ENCODE measurements around the gene OR10P1. TPM values are rescaled to one million over a fixed set of nuclear protein-coding genes. Genes with fewer than 3 reads are reported as not detected.
A peak's percentile ranks its signal among the peaks of the same experiment; 100 is the strongest.

Gene OR10P1
- total RNA-seq, 1 donor from 2014 or later, result not detected

DNA sequence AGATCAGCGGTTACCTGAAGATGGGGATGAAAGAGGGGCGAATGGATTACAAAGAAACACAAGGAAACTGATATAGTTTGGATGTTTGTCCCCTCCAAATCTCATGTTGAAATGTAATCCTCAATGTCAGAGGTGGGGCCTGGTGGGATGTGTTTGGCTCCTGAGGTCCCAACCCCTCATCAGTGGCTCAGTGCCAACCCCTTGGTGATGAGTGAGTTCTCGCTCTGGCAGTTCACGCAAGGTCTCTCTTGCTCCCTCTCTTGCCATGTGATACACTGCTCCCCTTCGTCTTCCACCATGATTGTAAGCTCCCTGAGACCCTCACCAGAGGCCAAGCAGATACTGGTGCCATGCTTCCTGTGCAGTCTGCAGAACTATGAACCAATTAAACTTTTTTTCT, 43.0 kb downstream of the OR10P1 start:
- ATAC-seq (no peak), DNase-seq (ENCODE audit: missing footprints) (no peak)
- intact Hi-C loops (cut with DNase I), result loop anchor here (5.0 kb wide), 2 partner anchors 43 to 58 kb away; partner anchors contain the start of gene RDH5

DNA sequence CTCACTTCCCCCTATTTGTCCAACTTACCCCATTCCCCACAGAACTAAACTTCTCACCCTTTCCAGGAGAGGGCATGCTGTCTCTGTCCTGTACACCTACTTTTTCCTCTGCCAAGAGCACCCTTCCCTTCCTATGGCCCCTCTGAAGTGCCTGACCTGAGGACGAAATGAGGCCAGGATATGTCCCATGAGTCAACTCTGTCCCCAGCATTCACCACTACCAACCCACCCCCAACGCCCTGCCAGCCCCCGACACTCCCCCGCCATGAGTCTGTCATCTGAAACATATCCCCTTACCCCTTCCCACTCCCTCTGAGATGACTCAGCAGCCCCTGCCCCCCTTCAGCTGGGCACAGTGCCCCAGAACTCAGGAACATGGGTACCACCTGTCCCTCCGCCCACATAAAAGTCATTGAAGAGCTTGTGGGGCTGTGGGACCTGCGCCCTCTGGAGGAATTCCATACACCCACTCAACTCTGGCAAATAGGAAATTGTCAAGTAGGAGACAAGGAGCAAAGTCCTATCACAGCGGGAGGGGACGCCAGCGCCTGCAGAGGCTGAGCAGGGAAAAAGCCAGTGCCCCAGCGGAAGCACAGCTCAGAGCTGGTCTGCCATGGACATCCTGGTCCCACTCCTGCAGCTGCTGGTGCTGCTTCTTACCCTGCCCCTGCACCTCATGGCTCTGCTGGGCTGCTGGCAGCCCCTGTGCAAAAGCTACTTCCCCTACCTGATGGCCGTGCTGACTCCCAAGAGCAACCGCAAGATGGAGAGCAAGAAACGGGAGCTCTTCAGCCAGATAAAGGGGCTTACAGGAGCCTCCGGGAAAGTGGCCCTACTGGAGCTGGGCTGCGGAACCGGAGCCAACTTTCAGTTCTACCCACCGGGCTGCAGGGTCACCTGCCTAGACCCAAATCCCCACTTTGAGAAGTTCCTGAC, 44.7 kb downstream of the OR10P1 start:
- ATAC-seq, result peak; percentile 79
- intact Hi-C loops (cut with DNase I), result loop anchor here (5.0 kb wide), 2 partner anchors 41 to 56 kb away; partner anchors contain the start of gene RDH5
- peak; percentile 78 for DNase-seq (ENCODE audit: missing footprints)

DNA sequence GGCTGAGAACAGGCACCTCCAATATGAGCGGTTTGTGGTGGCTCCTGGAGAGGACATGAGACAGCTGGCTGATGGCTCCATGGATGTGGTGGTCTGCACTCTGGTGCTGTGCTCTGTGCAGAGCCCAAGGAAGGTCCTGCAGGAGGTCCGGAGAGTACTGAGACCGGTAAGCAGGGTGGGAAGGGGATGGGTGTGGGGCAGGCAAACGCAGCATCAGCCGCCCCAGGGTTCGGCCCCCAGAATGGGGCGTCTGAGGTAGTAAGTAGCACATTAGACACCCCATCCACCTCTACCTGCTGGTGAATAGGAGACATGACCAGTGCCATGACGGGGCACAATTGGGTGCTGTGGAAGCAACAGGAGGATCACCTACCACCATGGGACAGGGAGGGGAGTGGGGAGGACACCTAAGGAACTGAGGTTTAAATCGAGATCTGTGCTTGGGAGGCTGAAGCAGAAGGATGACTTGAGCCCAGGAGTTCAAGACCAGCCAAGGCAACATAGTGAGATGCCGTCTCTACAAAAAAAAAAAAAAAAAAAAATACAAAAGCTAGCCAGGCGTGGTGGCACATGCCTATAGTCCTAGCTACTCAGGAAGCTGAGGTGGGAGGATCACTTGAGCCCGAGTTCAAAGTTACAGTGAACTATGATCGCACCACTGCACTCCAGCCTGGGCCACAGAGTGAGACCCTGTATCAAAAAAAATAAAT, 45.5 kb downstream of the OR10P1 start:
- intact Hi-C loops (cut with DNase I), result loop anchor here (5.0 kb wide), 2 partner anchors 40 to 55 kb away; partner anchors contain the start of gene RDH5
- DNase-seq (ENCODE audit: missing footprints) (peak; percentile 20), ATAC-seq (no peak)

DNA sequence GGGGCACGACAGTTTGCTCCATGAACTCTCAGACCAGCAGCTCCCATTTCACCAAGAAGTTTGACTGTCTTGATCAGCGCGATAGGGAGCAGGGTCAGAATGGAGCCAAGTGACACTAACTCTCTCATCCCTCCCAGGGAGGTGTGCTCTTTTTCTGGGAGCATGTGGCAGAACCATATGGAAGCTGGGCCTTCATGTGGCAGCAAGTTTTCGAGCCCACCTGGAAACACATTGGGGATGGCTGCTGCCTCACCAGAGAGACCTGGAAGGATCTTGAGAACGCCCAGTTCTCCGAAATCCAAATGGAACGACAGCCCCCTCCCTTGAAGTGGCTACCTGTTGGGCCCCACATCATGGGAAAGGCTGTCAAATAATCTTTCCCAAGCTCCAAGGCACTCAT, 47.0 kb downstream of the OR10P1 start:
- ATAC-seq (no peak), DNase-seq (ENCODE audit: missing footprints) (peak; percentile 17)
- intact Hi-C loops (cut with DNase I), result loop anchor here (2.0 to 5.0 kb wide), 3 partner anchors 17 to 54 kb away; partner anchors contain the start of gene RDH5

DNA sequence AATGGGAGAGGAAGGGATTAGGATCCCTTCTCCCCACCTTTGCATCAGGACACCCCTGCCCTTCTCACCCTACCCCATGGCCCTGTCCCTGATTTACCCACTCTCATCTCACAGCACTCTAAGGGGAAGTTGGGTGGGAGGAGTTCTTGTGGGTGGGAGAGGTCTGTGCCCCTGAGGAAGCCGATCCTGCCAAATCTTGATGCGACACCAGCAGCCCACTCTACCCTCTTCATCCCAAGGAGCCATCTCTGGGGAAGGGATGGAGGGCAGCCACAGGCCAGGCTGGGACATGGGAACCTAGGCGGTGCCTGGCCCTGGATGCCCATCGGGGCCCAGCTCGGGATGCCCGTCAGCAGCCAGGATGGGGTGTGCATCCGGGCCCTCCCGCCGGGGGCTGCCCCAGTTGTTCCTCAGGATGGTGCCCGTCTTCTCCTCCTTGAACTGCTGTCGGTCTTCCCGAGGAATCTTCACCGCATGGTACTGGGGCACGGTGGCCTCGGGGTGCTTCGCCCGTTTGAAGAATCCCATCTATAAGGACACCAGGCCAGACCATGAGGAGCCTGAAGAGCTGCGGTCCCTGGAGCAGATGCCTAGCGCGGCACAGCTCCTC, 48.2 kb downstream of the OR10P1 start:
- DNase-seq (ENCODE audit: missing footprints) (no peak), ATAC-seq (no peak)
- intact Hi-C loops (cut with DNase I), result loop anchor here (2.0 to 5.0 kb wide), 3 partner anchors 16 to 52 kb away; partner anchors contain the start of gene RDH5

DNA sequence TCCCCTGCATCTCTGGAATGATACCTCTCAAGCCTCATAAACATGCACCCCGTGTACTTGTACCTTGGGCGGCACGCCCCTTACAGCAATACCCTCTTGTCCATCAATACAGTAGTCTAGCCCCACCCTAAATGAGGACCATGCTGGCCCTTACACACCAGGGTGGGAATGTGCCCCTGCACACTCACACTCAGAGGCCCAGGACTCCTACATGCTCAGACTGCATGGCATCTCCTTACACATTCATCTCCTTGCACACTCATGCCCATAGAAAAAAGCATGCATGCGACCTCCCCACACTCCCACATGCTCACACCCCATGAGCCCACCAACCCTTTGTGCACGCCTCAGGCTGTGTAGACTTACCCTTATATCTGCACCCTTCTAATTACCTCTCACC, 49.0 kb downstream of the OR10P1 start:
- ATAC-seq (no peak), DNase-seq (ENCODE audit: missing footprints) (no peak)
- intact Hi-C loops (cut with DNase I), result loop anchor here (2.0 kb wide), 1 partner anchor 15 kb away; no protein-coding TSS in a partner anchor

DNA sequence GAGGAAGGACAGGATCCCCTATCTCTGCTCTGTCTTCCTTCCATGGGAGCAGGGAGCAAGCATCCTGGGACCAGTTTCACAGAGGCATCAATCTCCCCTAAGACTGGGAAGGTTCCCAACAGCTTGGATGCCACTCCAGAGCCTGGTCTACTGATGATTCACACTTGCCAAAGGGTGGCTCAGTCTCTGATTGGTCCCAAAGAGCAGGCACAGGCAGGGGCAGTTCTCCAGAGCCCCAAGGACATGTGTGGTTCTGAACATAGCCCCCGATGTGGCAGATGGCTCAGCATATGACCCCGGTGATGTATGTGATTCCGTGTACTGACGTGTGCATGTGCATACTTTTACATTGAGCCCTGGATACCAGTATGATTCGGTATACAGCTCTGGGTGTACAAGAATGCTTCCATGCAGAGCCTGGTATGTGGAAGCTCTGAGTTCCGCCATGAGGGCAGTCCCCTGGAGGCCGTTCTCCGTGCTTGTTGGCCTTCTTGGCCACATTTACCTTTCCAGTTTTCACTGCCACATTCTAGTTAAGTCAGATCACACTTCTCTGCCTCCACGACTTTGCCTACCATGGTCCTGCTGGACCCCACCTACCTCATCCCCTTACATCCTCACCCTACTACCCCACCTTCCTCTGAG, 49.8 kb downstream of the OR10P1 start:
- DNase-seq (ENCODE audit: missing footprints) (no peak), ATAC-seq (no peak)
- intact Hi-C loops (cut with DNase I), result no loop called here

Other genes with a start within 250 kb of the OR10P1 start
- gene OR6C65, start 236.4 kb upstream of the OR10P1 start, total RNA-seq, result not detected
- not detected for gene OR6C76, start 210.6 kb upstream of the OR10P1 start, total RNA-seq
- gene OR6C2, start 192.8 kb upstream of the OR10P1 start, total RNA-seq, result not detected
- not detected for gene OR6C70, start 166.8 kb upstream of the OR10P1 start, total RNA-seq
- not detected for gene OR6C68, start 144.5 kb upstream of the OR10P1 start, total RNA-seq
- not detected for gene OR6C4, start 87.3 kb upstream of the OR10P1 start, total RNA-seq
- not detected for gene OR2AP1, start 64.4 kb upstream of the OR10P1 start, total RNA-seq
- 479 TPM for gene ITGA7, start 71.0 kb downstream of the OR10P1 start, total RNA-seq
- gene BLOC1S1, start 79.2 kb downstream of the OR10P1 start, total RNA-seq, result 128 TPM
- 12.9 TPM for gene RDH5, start 83.5 kb downstream of the OR10P1 start, total RNA-seq
- gene CD63, start 92.1 kb downstream of the OR10P1 start, total RNA-seq, result 790 TPM
- gene GDF11, start 106.2 kb downstream of the OR10P1 start, total RNA-seq, result 9.7 TPM
- 50.2 TPM for gene SARNP, start 180.8 kb downstream of the OR10P1 start, total RNA-seq
- gene ORMDL2, start 181.1 kb downstream of the OR10P1 start, total RNA-seq, result 17.3 TPM
- 18.3 TPM for gene DNAJC14, start 192.7 kb downstream of the OR10P1 start, total RNA-seq
- gene MMP19, start 206.0 kb downstream of the OR10P1 start, total RNA-seq, result 2.9 TPM